ENCODE data around the gene SKAP1.

GRCh38 chr17:48426019-48426665 is 3.9 kb downstream of the SKAP1 start:
- TF ChIP-seq POLR2A (IDR thresholded peaks at IDR 0.05; ENCODE audit: low read depth, low read length) (no peak), SPI1 (IDR thresholded peaks at IDR 0.05; ENCODE audit: low read depth, low read length) (no peak), POLR2AphosphoS5 (IDR thresholded peaks at IDR 0.05; ENCODE audit: low read depth, low read length) (no peak), PAX5 (IDR thresholded peaks at IDR 0.05; ENCODE audit: insufficient read depth, low read length, severe bottlenecking) (no peak)
